ENCODE data around the gene GRK2. TPM values are rescaled to one million over a fixed set of nuclear protein-coding genes. Genes with fewer than 3 reads are reported as not detected.

GRK2 gene
- total and polyA plus RNA-seq, 9 of the 15 experiments (the other 6 are each of a cell fraction or from before 2014, with no cell fraction given): 0.24 to 95.8 (median 56.5) TPM

DNA sequence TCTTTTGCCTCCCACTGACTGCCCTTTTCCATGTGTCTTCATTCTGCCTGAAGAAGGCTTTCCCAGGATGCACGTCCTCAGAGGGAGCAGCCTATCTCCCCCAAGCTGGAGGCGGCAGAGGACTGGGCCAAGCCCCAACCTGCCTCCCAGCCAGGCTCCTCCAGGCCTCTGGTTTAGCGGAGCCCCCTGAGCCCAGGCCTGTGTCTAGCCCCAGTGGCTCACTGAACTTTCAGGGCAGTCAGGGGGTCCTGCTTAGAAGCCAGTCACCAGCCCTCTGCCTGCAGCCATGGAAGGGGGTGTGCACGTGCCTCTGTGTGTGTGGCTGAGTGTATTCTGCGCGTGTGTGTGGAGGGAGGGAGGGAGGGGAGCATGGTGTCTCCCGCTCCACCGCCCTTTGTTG is 10.4 kb upstream of the GRK2 start (continued):
- TF ChIP-seq IRF1 (CRISPR knock-in tag; IDR thresholded peaks at IDR 0.05; ENCODE audit: borderline replicate concordance): no peak
- peak; percentile 42; the same call in 1 of the 2 replicates for TF ChIP-seq POLR2G (IDR thresholded peaks at IDR 0.05; ENCODE audit: low read depth, low read length)
- TF ChIP-seq GMEB1 (CRISPR knock-in tag; IDR thresholded peaks at IDR 0.05): no peak
- no peak for TF ChIP-seq BRD9 (IDR thresholded peaks at IDR 0.05; ENCODE audit: low read depth, partially characterized antibody)
- TF ChIP-seq RBFOX2 (IDR thresholded peaks at IDR 0.05; ENCODE audit: low read depth, low read length): 0 out of 2 replicates have a peak, but pooled peaks have one; percentile 31
- TF ChIP-seq CBX3 (IDR thresholded peaks at IDR 0.05; ENCODE audit: borderline replicate concordance in 1 of 2, low read length in 2 of 2): no peak

DNA sequence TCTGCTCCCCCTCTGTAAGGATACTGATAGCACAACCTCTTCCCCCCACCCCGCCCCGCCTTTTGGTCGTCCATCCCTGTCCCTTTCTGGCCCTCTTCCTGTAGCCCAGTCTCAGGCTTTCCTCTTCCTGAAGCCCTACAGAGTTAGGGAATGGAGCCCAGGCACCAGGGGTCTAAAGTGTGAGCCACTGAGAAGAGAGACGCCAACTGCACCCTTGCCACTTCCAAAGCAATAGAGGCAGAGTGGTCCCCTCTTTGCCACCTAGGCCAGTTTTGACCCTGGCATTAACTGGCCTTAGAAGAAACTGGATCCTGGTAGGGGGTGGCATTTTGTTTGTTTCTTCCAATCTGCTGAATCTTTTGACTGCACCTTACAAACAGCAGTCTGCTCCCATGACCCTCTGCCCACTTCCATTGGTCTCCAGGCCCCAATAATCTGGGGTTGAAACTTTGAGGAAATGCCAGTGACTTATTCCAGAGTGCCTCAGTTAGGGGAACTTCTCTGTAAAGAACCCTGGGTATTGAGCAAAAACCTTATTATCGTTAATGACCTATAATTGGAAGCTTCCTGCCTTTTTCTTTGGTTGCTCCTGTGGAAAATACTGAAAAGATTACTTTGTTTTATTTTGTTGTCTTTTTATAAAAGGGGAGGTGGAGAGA is 9.7 kb upstream of the GRK2 start:
- BruUV-seq (replicated peaks): no TSS peak
- ATAC-seq: no peak; the same call in 2 of the 3 replicates
- Histone ChIP-seq H3K9me3 (replicated peaks; ENCODE audit: control insufficient read depth, insufficient read depth, low read depth, low read length) (no peaks in the 10 kb centered on the region), H3K27me3 (ENCODE audit: control insufficient read depth in 2 of 2, insufficient read depth in 2 of 2, low read length in 2 of 2) (no peaks in the 10 kb centered on the region), H3K27ac (ENCODE audit: extremely low read depth, low read depth, low read length) (no peak overlapping the region), H3K79me2 (ENCODE audit: control insufficient read depth, insufficient read depth, low read length) (no peaks in the 10 kb centered on the region; the same call in 2 of the 3 replicates), H2AFZ (ENCODE audit: low read depth, low read length) (no peak overlapping the region), H3K9me1 (ENCODE audit: control insufficient read depth, insufficient read depth, low read length) (no peaks in the 10 kb centered on the region), H3K4me2 (ENCODE audit: insufficient read depth, low read length) (no peak overlapping the region), H3K4me1 (replicated peaks in 1 of 2; ENCODE audit: control insufficient read depth in 2 of 2, insufficient read depth in 2 of 2, low read length in 2 of 2) (peaks cover 4 to 18% of the 10 kb centered on the region in 2 experiments; a peak in 4 of 5 replicates), H4K20me1 (replicated peaks; ENCODE audit: control insufficient read depth, insufficient read depth, low read length) (peaks cover 15% of the 10 kb centered on the region; the same call in 1 of the 2 replicates), H3K9ac (ENCODE audit: insufficient read depth in 1 of 2, low read depth in 2 of 2, low read length in 2 of 2) (no peak overlapping the region), H3K36me3 (ENCODE audit: control insufficient read depth, insufficient read depth, low read length) (peaks cover 57% of the 10 kb centered on the region), H3K4me3 (no peak overlapping the region)
- intact Hi-C loops (cut with micrococcal nuclease): no loop called here
- ChIA-PET CTCF (ENCODE audit: low intra/inter-chr PET ratio) (no interaction called here), POLR2A (interaction anchor here (1.6 kb wide), 1 partner anchor 61 kb away, joined by 5 read pairs; no protein-coding TSS in a partner anchor)
- no peak for DNase-seq (ENCODE audit: extremely low read depth in 1 of 4, low spot score in 3 of 4)
- in situ Hi-C loops (cut with MboI): no loop called here
- 48% methylated on average over 3 of the region's 5 CpGs for WGBS (ENCODE audit: insufficient coverage, low coverage, missing lambda C conversion rate)
- no peak for FAIRE-seq
- peak; percentile 44; the same call in 1 of the 2 replicates for TF ChIP-seq POLR2A (conservative IDR thresholded peaks at IDR 0.05)
- TF ChIP-seq, protein P1, sequence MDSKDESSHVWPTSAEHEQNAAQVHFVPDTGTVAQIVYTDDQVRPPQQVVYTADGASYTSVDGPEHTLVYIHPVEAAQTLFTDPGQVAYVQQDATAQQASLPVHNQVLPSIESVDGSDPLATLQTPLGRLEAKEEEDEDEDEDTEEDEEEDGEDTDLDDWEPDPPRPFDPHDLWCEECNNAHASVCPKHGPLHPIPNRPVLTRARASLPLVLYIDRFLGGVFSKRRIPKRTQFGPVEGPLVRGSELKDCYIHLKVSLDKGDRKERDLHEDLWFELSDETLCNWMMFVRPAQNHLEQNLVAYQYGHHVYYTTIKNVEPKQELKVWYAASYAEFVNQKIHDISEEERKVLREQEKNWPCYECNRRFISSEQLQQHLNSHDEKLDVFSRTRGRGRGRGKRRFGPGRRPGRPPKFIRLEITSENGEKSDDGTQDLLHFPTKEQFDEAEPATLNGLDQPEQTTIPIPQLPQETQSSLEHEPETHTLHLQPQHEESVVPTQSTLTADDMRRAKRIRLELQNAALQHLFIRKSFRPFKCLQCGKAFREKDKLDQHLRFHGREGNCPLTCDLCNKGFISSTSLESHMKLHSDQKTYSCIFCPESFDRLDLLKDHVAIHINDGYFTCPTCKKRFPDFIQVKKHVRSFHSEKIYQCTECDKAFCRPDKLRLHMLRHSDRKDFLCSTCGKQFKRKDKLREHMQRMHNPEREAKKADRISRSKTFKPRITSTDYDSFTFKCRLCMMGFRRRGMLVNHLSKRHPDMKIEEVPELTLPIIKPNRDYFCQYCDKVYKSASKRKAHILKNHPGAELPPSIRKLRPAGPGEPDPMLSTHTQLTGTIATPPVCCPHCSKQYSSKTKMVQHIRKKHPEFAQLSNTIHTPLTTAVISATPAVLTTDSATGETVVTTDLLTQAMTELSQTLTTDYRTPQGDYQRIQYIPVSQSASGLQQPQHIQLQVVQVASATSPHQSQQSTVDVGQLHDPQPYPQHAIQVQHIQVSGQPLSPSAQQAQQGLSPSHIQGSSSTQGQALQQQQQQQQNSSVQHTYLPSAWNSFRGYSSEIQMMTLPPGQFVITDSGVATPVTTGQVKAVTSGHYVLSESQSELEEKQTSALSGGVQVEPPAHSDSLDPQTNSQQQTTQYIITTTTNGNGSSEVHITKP (IDR thresholded peaks at IDR 0.05; ENCODE audit: partially characterized antibody): peak; percentile 19
- TF ChIP-seq RBM34 (IDR thresholded peaks at IDR 0.05; ENCODE audit: borderline replicate concordance, insufficient read depth, low read length): no peak

Data from K562 (cell line).